ENCODE results near the gene MAP3K21. TPM values are rescaled to one million over a fixed set of nuclear protein-coding genes. Genes with fewer than 3 reads are reported as not detected.

The MAP3K21 gene
- total RNA-seq, 1 experiment from 2014 or later, result 8.7 TPM

- DNase-seq (ENCODE audit: low spot score), result no peak
Measured at GRCh38 chr1:233389169-233389568, 61.6 kb downstream of the MAP3K21 start.

- DNase-seq (ENCODE audit: low spot score), result no peak
Measured at GRCh38 chr1:233389893-233390292, 62.4 kb downstream of the MAP3K21 start.

DNA sequence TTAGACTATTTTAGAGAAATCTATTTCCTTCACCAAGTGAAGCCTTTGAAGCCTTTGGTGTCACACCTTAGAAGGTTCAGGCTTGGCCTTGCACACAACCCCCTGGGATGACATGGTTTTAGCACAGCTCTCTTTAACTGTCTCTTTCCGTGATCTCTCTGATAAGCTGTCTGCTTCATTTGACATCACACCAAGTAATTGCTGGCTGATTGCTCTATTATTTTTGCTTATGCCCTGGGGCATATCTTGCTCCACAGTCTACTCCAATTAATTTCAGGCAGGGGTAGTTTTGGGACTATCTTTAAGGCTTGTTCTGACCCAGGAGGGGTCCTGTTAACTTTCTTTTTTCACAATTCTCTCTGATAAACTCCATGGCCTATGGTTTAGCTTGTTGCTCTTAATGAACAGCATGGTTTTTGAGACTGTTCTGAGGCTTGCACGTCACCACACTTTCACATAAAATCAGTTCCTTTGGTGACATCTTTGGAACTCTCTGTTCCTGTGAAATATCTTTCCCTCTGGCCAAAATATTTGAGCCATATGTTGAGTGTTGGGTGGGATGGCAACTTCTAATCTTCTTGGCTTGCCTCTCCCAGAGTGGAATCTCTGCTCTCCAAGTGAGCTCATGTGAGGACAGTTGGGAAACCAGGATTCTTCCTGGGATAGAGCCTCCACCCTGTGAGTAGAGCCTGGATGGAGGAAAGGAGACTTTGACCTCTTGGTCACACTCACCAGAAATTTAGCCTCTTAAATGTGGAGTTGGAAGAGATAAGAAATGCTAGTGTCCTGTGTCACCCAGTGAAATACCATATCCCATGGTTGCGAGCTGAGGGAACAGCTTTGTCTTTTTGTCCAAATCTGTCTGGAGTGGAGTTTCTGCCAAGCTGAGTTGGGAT, 63.6 kb downstream of the MAP3K21 start:
- no peak for DNase-seq (ENCODE audit: low spot score)

GRCh38 chr1:233393084-233393840, 65.7 kb downstream of the MAP3K21 start:
- no peak for DNase-seq (ENCODE audit: low spot score)

DNA sequence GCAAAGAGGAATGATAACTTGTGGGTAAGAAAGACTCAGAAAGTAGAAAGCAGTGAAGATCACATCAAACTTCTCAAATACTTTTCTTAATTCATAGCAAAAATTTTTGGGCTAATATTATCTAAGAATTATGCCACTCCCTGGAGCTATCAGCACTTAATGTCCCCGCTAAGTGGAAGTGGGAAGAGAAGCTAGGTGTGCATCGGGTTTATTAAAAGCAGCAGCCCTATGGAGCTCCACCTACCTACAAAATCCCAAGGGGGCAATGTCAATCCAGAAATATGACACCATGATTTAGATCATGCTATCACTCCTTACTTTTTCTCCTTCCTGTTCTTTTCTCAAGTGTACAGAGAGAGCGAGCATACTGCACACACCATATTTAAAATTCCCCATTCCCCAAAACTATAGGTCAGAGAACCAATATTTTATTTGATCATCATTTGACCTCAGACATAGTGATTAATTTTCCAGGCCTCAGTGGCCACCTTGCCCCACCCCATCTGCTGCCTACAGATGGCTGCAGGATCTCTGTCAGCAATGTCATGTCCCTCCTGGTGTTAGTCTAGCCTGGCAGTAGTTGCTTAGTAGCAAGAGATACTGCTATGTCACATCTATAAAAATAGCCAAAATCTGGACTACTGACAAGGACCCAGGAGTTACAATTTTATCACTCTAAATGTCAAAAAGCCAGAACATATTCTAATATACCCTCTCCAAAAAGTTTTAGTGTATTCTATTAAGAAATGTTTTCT, 66.6 kb downstream of the MAP3K21 start:
- DNase-seq (ENCODE audit: low spot score), result no peak

DNA sequence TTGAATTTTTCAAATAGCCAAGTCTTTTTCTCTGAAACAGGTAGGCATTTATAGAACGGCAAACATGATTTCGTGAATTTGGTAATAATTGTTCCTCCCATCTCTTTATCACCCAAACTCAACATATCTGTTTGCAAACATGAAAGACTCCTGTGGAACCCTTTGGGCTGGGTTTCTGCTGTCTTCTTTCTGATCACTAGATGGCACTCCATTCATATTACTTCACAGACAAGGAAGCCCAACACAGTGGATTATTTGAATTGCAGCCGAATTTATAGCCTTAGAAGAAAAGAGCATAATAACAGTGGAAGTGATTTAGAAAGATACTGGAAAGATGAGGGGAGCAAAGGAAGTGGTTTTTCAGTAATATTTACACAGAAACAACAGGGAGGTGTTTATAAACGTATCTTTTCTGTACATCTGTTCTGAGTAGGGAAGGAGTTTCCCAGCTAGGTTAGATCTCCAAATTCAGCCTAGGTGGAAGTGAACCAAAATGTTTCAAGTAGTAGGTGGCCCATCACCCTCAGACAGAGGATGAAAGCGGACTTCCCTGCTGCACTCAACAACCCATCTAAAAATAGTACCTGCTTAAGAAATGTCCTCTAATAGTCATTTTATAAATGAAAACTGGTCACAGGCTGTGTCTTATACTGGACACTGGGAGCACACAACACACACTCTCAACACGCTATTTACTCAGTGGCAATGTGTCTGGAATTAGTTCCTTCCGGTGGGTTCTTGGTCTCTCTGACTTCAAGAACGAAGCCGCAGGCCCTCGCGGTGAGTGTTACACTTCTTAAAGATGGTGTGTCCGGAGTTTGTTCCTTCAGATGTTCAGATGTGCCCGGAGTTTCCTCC, 67.6 kb downstream of the MAP3K21 start:
- DNase-seq (ENCODE audit: low spot score), result peak; percentile 61

GRCh38 chr1:233395863-233396646, 68.5 kb downstream of the MAP3K21 start:
- no peak for DNase-seq (ENCODE audit: low spot score)

DNA sequence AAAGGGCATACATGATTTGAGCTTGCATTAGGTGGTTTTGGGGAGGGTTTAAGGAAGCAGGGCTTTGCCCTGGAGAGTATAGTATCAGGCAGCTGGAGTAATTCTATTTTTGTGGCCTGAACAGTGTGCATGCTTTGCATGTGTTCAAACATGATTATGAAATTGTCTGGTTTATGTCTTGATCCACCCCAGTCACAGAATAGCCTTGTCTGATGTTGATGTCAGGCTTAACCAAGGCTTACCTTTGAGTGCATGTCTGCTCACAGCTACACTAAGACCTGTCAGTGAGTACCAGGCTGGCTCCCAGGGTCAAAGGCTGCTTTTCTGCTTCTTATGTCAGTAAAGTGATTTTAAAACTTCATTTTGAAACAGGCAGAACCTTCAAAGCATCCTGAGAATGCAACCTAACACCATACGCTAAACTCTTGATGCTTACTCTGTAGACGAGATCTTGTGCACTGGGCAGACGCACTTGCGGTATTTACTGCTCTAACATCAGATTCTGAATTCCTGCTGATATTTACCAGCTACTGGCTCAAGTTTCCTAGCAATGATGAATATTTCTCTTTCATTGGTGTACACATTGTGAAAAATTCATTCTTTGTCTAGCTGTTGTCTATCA, 78.9 kb downstream of the MAP3K21 start:
- no peak for DNase-seq (ENCODE audit: low spot score)

DNA sequence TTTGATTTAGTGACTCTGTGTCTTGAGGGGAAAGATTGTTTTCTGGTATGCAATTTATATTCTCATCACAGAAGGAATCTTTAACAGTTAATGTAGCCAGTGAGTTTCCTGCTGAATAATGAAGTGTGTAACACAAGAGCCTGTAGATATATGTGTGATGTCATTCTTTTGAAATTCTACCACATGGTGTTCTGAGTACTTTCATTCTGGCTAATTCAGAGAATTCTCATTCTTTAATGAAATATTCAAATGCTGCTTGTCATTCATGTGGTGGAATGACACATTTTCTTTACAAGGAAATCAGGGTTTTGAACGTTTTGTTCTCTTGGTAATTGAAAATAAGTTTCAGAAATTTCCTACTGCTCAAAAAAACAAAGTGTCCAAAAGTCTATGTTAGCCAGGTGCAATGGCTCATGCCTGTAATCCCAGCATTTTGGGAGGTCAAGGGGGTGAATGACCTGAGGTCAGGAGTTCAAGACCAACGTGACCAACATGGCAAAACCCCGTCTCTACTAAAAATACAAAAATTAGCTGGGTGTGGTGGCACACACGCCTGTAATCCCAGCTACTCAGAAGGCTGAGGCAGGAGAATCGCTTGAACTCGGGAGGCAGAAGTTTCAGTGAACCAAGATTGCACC, 79.6 kb downstream of the MAP3K21 start:
- DNase-seq (ENCODE audit: low spot score), result no peak

DNA sequence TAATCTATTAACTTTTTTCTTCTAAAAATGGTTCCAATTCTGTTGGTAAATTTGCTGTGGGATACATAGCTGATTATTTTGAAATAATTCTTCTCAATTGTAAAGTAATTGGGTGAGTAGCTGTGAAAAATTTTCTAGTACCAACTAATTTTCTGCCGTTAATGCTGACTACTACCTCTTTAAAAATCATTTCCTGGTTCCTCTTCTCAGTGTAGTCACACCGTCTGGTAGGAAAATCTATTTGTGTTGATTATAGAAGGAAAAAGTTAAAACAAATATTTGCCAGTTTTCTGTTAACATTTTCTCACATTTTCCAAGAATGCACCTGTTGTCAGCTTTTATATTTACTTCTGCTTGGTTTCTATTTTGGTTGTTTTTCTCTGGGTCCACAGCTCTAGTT, 82.0 kb downstream of the MAP3K21 start:
- no peak for DNase-seq (ENCODE audit: low spot score)

GRCh38 chr1:233410906-233411305, 83.4 kb downstream of the MAP3K21 start:
- DNase-seq (ENCODE audit: low spot score), result no peak

DNA sequence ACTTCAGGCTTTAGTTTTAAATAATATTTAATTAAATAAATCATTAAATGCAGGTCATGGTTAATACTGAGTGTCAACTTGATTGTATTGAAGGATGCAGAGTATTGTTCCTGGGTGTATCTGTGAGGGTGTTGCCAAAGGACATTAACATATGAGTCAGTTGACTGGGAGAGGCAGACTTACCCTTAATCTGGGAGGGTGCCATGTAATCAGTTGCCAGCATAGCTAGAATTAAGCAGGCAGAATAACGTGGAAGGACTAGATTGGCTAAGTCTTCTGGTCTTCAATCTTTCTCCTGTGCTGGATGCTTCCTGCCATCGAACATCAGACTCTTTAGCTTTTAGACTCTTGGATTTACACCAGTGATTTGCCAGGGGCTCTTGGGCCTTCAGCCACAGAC, 85.3 kb downstream of the MAP3K21 start:
- no peak for DNase-seq (ENCODE audit: low spot score)

GRCh38 chr1:233421293-233421692, 93.8 kb downstream of the MAP3K21 start:
- DNase-seq (ENCODE audit: low spot score), result no peak

DNA sequence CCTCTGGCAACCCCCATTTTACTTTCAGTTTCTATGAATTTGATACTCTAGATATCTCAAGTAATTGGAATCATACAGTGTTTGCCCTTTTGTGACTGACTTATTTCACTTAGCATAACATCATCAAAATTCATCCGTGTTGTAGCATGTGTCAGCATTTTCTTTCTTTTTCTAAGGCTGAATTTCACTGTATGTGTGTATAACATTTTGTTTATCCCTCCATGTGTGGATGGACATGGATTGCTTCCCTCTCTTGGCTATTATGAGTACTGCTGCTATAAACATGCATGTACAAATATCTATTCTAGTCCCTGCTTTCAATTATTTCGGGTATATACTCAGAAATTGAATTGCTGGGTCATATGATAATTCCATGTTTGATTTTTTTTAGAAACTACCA, 97.3 kb downstream of the MAP3K21 start:
- no peak for DNase-seq (ENCODE audit: low spot score)

DNA sequence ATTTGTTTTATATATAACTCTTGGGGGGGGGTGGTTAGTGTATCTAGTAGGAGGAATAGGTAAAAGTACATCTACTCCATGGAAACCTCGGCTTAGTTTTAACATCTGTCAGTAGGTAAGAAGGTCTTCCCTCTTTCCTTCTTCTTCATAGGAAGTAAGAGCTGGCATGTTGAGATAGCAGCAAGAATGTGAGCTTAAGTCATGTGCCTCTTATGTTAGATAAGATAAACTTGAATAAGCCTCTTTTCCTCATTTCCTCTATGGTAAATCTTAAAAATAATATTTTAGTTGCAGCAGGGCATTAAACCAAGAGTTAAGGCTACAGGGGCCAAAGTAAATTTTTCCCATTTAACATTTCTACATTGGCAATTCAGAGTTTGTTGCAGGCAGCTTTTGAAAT, 100.4 kb downstream of the MAP3K21 start:
- DNase-seq (ENCODE audit: low spot score), result no peak

GRCh38 chr1:233431753-233432403, 104.4 kb downstream of the MAP3K21 start:
- no peak for DNase-seq (ENCODE audit: low spot score)

- DNase-seq (ENCODE audit: low spot score), result no peak
Measured at GRCh38 chr1:233432916-233433315, 105.4 kb downstream of the MAP3K21 start.

GRCh38 chr1:233433436-233434210, 106.1 kb downstream of the MAP3K21 start:
- no peak for DNase-seq (ENCODE audit: low spot score)

All from A172 (cell line).